ENCODE measurements around the gene MYO15A. TPM values are rescaled to one million over a fixed set of nuclear protein-coding genes. Genes with fewer than 3 reads are reported as not detected.

Gene MYO15A
- total and polyA plus RNA-seq, 2 of the 4 experiments (the other 2 are of a cell fraction), result 0.18 to 1.1 TPM

DNA sequence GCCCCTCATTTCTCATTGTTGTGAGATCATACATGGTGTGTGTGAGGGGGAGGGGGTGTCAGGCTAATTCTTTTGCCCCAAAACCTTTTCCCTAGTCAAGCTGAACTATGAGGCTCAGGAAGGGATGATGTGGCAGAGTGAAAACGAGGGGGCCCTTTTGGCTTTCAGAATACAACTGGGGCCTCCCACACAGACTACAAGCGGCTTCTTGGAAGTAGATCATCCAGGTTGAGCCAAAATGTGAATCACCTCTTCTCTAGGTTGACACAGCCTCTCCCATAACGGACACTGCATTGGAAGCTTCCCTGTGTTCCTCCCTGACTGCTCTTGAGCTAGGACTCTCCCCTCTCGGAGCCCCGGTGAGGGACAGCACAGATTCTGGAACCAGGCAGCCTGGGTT, 72.8 kb downstream of the MYO15A start:
- Histone ChIP-seq H4K8ac (ENCODE audit: low read depth in 2 of 2, low read length in 2 of 2) (peak overlapping the region; percentile 59 to 99; a peak in 2 of 4 replicates), H3K4me3 (ENCODE audit: insufficient read depth, low read depth, low read length) (no peak overlapping the region), H3K36me3 (ENCODE audit: control insufficient read depth, insufficient read depth, low read length) (peaks cover 3% of the 10 kb centered on the region; the same call in 1 of the 2 replicates), H3K9ac (ENCODE audit: low read depth, low read length) (no peak overlapping the region), H4K91ac (ENCODE audit: insufficient read depth, low read depth, low read length) (no peak overlapping the region), H3K9me3 (ENCODE audit: control insufficient read depth, insufficient read depth, low read length) (no peaks in the 10 kb centered on the region), H4K5ac (ENCODE audit: low read depth, low read length) (peak overlapping the region; percentile 24; the same call in 1 of the 2 replicates), H3K23ac (ENCODE audit: low read depth, low read length) (no peak overlapping the region), H2AK5ac (ENCODE audit: low read depth, low read length) (peak overlapping the region; percentile 56), H4K20me1 (ENCODE audit: insufficient read depth, low read length) (peaks cover 23% of the 10 kb centered on the region), H3K56ac (ENCODE audit: extremely low read depth, insufficient read depth, low read length) (no peak overlapping the region), H2BK120ac (ENCODE audit: low read depth, low read length) (no peak overlapping the region), H3K9me1 (ENCODE audit: insufficient read depth, low read length) (peaks cover 23% of the 10 kb centered on the region), H2BK5ac (ENCODE audit: low read depth, low read length, poor library complexity, severe bottlenecking) (no peak overlapping the region), H3K14ac (replicated peaks; ENCODE audit: low read depth, low read length) (no peak overlapping the region), H3K79me1 (ENCODE audit: low read depth in 1 of 2, low read length in 2 of 2) (peaks cover 7 to 26% of the 10 kb centered on the region in 2 experiments; a peak in 3 of 4 replicates), H2BK15ac (ENCODE audit: low read depth, low read length) (no peak overlapping the region), H3K18ac (ENCODE audit: low read depth, low read length) (no peak overlapping the region), H2AFZ (replicated peaks; ENCODE audit: low read length, poor library complexity) (no peak overlapping the region), H3K27ac (ENCODE audit: insufficient read depth, low read length) (no peak overlapping the region), H3K4me1 (ENCODE audit: control insufficient read depth, insufficient read depth, low read length) (peaks cover 17% of the 10 kb centered on the region), H2BK20ac (ENCODE audit: low read depth, low read length) (no peak overlapping the region), H3K4ac (ENCODE audit: low read depth, low read length) (no peak overlapping the region), H3K27me3 (ENCODE audit: control insufficient read depth, insufficient read depth, low read length) (no peaks in the 10 kb centered on the region), H2AK9ac (replicated peaks; ENCODE audit: low read depth, low read length, poor library complexity) (no peak overlapping the region), H3K4me2 (ENCODE audit: low read depth, low read length) (no peak overlapping the region)
- no CpG with 5 or more reads among the region's 5 CpGs for WGBS, 2 experiments (ENCODE audit: extremely low coverage in 2 of 2, insufficient read length in 1 of 2)
- DNase-seq (peak; percentile 29), ATAC-seq (ENCODE audit: low read depth) (no peak)
- dilution Hi-C loops (cut with HindIII; ENCODE audit: low sequenced_read_pairs, unreplicated experiment) (no loop called here), intact Hi-C loops (cut with micrococcal nuclease) (loop anchor here (5.0 kb wide), 1 partner anchor 84 kb away; no protein-coding TSS in a partner anchor), in situ Hi-C loops (cut with MboI; ENCODE audit: low sequenced_read_pairs) (no loop called here)
- TF ChIP-seq ELK1 (IDR thresholded peaks at IDR 0.05; ENCODE audit: borderline replicate concordance, low read depth, low read length) (no peak), POLR2A (IDR thresholded peaks at IDR 0.05; ENCODE audit: low read depth, low read length) (no peak), MXI1 (IDR thresholded peaks at IDR 0.05; ENCODE audit: borderline replicate concordance, low read depth, low read length) (no peak), SMC3 (IDR thresholded peaks at IDR 0.05; ENCODE audit: low read depth, low read length) (no peak), FOS (IDR thresholded peaks at IDR 0.05; ENCODE audit: low read depth, low read length) (no peak), BHLHE40 (IDR thresholded peaks at IDR 0.05; ENCODE audit: low read depth, low read length) (no peak), CHD1 (IDR thresholded peaks at IDR 0.05; ENCODE audit: low read depth, low read length) (no peak), RCOR1 (IDR thresholded peaks at IDR 0.05; ENCODE audit: insufficient replicate concordance, low read length) (no peak), MAFK (IDR thresholded peaks at IDR 0.05; ENCODE audit: low read depth, low read length) (no peak), RFX5 (IDR thresholded peaks at IDR 0.05; ENCODE audit: low read depth, low read length) (no peak)
- TF ChIP-seq, protein P1, sequence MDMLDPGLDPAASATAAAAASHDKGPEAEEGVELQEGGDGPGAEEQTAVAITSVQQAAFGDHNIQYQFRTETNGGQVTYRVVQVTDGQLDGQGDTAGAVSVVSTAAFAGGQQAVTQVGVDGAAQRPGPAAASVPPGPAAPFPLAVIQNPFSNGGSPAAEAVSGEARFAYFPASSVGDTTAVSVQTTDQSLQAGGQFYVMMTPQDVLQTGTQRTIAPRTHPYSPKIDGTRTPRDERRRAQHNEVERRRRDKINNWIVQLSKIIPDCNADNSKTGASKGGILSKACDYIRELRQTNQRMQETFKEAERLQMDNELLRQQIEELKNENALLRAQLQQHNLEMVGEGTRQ (IDR thresholded peaks at IDR 0.05; ENCODE audit: low read depth, low read length), result no peak
- CTCF ChIA-PET, result no interaction called here
- POLR2A ChIA-PET (ENCODE audit: unreplicated experiment), result no interaction called here
- no TSS peak for BruUV-seq (replicated peaks)
